HL-60 (cell line): ENCODE results near the gene ACVR1.

Source experiments
- DNase-seq, 2 experiments: peaks; one replicate each; pipeline ENCODE4 v3.0.0-alpha.2; 2010 to 2020; ENCODE audit warnings: low read depth in 1 of 2, low spot score in 1 of 2
- H3K27ac ChIP-seq: fragments of 250-450 bp; sonication (Bioruptor Pico); replicated peaks from 2 replicates; pipeline ENCODE4 v1.5.1; 2020; ENCODE audit warnings: mild to moderate bottlenecking, moderate library complexity
- H3K27me3 ChIP-seq: fragments of 250-450 bp; sonication (Bioruptor Pico); 2 replicates; pipeline ENCODE4 v1.5.1; 2021; ENCODE audit warnings: mild to moderate bottlenecking, moderate library complexity; ENCODE audit not compliant: insufficient read depth, poor library complexity, severe bottlenecking
- H3K4me3 ChIP-seq: replicated peaks from 2 replicates; pipeline ENCODE4 v1.5.1; 2011; ENCODE audit warnings: mild to moderate bottlenecking, control low read depth, low read length; ENCODE audit not compliant: insufficient read depth
- CTCF ChIP-seq: IDR thresholded peaks from one replicate; pipeline ENCODE4 v1.5.1; 2011; ENCODE audit warnings: low read length, control low read depth, inconsistent platforms; ENCODE audit not compliant: insufficient read depth
- GABPA ChIP-seq: IDR thresholded peaks from 2 replicates; pipeline ENCODE4 v1.6.1; 2012; ENCODE audit warnings: low read depth
- POLR2AphosphoS5 ChIP-seq: IDR thresholded peaks from 2 replicates; pipeline ENCODE4 v1.6.1; 2012; ENCODE audit warnings: low read depth
- REST ChIP-seq: IDR thresholded peaks from 2 replicates; pipeline ENCODE4 v1.6.1; 2012; ENCODE audit warnings: low read depth; ENCODE audit not compliant: insufficient replicate concordance
- SPI1 ChIP-seq: IDR thresholded peaks from 2 replicates; pipeline ENCODE4 v1.6.1; 2012; ENCODE audit warnings: low read depth, mild to moderate bottlenecking, borderline replicate concordance

ACVR1 gene

GRCh38 chr2:157839162-157839801 lies 36.8 kb downstream of the ACVR1 start:
- Histone ChIP-seq H3K4me3 (no peak overlapping the region), H3K27ac (no peak overlapping the region), H3K27me3 (peaks cover 7% of the 10 kb centered on the region)
- no peak for DNase-seq
- no peak for TF ChIP-seq CTCF
- no peak for TF ChIP-seq REST
- no peak for TF ChIP-seq POLR2AphosphoS5
- TF ChIP-seq SPI1 = no peak
- TF ChIP-seq GABPA = no peak

- Histone ChIP-seq H3K27ac (no peak overlapping the region), H3K27me3 (peaks cover 7% of the 10 kb centered on the region), H3K4me3 (no peak overlapping the region)
- TF ChIP-seq POLR2AphosphoS5 = no peak
- no peak for TF ChIP-seq GABPA
- no peak for TF ChIP-seq SPI1
- no peak for TF ChIP-seq REST
- TF ChIP-seq CTCF = no peak
- DNase-seq = peak; percentile 23 to 32
Measured at GRCh38 chr2:157838442-157839161, 37.5 kb downstream of the ACVR1 start.

GRCh38 chr2:157837851-157838441 lies 38.2 kb downstream of the ACVR1 start:
- Histone ChIP-seq H3K27me3 (peaks cover 7% of the 10 kb centered on the region), H3K4me3 (no peak overlapping the region), H3K27ac (no peak overlapping the region)
- no peak for DNase-seq
- no peak for TF ChIP-seq POLR2AphosphoS5
- no peak for TF ChIP-seq SPI1
- no peak for TF ChIP-seq GABPA
- no peak for TF ChIP-seq REST
